HL-60 (cell line): Measurements from ENCODE around the gene FTH1.

Experiments used
- CTCF ChIP-seq: IDR thresholded peaks from one replicate; pipeline ENCODE4 v1.5.1; 2011; ENCODE audit warnings: low read length, control low read depth, inconsistent platforms; ENCODE audit not compliant: insufficient read depth
- GABPA ChIP-seq: IDR thresholded peaks from 2 replicates; pipeline ENCODE4 v1.6.1; 2012; ENCODE audit warnings: low read depth
- POLR2AphosphoS5 ChIP-seq: IDR thresholded peaks from 2 replicates; pipeline ENCODE4 v1.6.1; 2012; ENCODE audit warnings: low read depth
- REST ChIP-seq: IDR thresholded peaks from 2 replicates; pipeline ENCODE4 v1.6.1; 2012; ENCODE audit warnings: low read depth; ENCODE audit not compliant: insufficient replicate concordance

GRCh38 chr11:61927501-61927900, 39.9 kb downstream of the FTH1 start:
- TF ChIP-seq CTCF (no peak), GABPA (no peak), POLR2AphosphoS5 (no peak), REST (no peak)
